Pancreas (tissue), 10 donors: ENCODE results near the gene TMEM256. TPM values are rescaled to one million over a fixed set of nuclear protein-coding genes. Genes with fewer than 3 reads are reported as not detected.

Experiments
- ATAC-seq, 4 donors: fragments of 200-7000 bp; cut with Tn5 transposase; one replicate each; pipeline versions ENCODE4 v1.8.0 to v1.9.1; 2020; ENCODE audit warnings: mild to moderate bottlenecking in 4 of 4, moderate library complexity in 4 of 4
- DNase-seq, 6 donors: peaks; one replicate each; pipeline ENCODE4 v3.0.0-alpha.2; 2020
- FAIRE-seq: peaks from 2 replicates; lab custom pipeline; 2012; peaks lifted over from hg19 to GRCh38; lab: Jason Lieb, UNC
- H3K27ac ChIP-seq, 4 donors: fragments of 200-600 bp; sonication (generic); 1 replicate in 3 of 4; 2 replicates in 1 of 4; pipeline versions ENCODE4 v1.5.0 to v1.8.0; 2020
- H3K27me3 ChIP-seq, 4 donors: fragments of 200-600 bp; one replicate each; pipeline ENCODE4 v1.8.0; 2021
- H3K36me3 ChIP-seq, 3 donors: fragments of 200-600 bp; sonication (generic) in 1 of 3; one replicate each; pipeline versions ENCODE4 v1.5.0 to v1.8.0; 2020 to 2021
- H3K4me1 ChIP-seq, 3 donors: fragments of 200-600 bp; one replicate each; pipeline ENCODE4 v1.8.0; 2021
- H3K4me3 ChIP-seq, 4 donors: fragments of 200-600 bp; sonication (generic) in 2 of 4; one replicate each; pipeline versions ENCODE4 v1.5.0 to v1.8.0; 2020 to 2021
- H3K9me3 ChIP-seq, 4 donors: fragments of 200-600 bp; one replicate each; pipeline ENCODE4 v1.8.0; 2021
- WGBS, 2 donors: extraction: QIAGEN DNeasy Blood & Tissue Kit; methylation state at CpG; one replicate each; pipeline ENCODE4 v1.1.7; 2013; 5-methylcytosine and 5-hydroxymethylcytosine counted together
- intact Hi-C, 3 donors: fragments of 100-400 bp; cut with DNase I; formaldehyde crosslinking; loops; one replicate each; pipeline versions ENCODE4 v1.11.1 to v1.14.2; 2022
- polyA plus RNA-seq, 2 donors: library from polyadenylated mRNA; stranded (reverse); fragments of 200-250 nt; gene quantifications; one replicate each; pipeline ENCODE4 v1.2.3, GENCODE V29; 2013
- total RNA-seq, 6 donors: library from RNA; stranded (reverse); fragmentation: NEBNext Ultra II Directional in 4 of 6; extraction: Animal tissue kit (Norgen Biotek cat#: 25700) in 4 of 6; gene quantifications; one replicate each; pipeline versions ENCODE4 v1.2.1 to v1.2.4, GENCODE V29; 2021 to 2023
- TF ChIP-seq, protein P1 (sequence below), 4 donors: fragments of 200-600 bp; sonication (generic) in 3 of 4; IDR thresholded peaks; one replicate each; pipeline versions ENCODE4 v1.5.0 to v1.8.0; 2021; ENCODE audit warnings: antibody characterized with exemption in 4 of 4
- donor health status: healthy with polysubstance abuse.
- donor health status: DM: no; HTN: no; CAD: no; lungs with moderate emphysema.
- donor health status: DM: no; HTN: no; CAD: no.
- donor health status: control.
- donor health status: control.
- donor health status: Bipolar disorder and iron deficiency.
- donor health status: DM: yes; HTN: yes; CAD: no.
- donor health status: DM: no; HTN: no; CAD: no.
- donor health status: DM: no; HTN: no; CAD: no.
- donor health status: DM: yes; HTN: yes; CAD: no.

Gene TMEM256
- total RNA-seq (10 to 100 TPM; 32.8 to 53.5 (median 43.1) TPM), polyA plus RNA-seq (100 to 1,000 TPM in 1 of 2 donors, 10 to 100 TPM in 1; 88.3 to 119 TPM)

DNA sequence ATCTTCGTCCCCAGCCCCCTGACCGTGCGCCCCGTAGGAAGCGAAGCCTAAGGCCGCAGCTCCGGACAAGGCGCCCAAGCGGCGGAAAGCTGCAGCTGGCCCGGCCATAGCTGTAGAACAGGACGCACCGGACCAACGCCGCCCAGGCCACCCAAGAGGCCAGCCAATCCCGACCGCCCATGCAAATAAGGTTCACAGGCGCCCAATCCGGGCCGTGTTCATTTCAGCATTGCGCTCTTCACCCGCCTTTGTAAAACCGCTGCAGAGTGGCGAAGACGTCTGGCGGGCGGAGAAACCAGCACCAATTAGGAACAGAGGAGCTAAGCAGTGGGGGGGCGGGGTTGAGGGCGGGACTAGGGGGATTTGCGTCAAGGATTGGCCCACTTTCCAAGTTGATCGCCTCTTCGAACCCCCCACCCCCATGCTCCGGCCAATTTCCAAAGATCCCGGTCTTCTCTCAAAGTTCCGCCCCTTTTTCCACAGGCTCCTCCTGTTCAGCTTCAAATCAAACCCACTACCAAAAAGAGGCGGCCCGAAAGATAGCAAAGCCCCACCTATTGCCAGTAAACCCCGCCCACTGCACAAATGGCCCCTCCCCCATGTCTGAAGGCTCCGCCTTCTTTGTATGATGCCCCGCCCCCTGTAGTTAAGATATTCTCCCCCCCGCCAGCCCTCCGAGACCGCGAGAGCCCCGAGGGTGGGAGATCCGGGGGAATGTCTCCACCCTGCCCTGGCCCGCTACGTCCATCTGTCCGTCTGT, at the start of gene TMEM256:
TMEM256 (minus strand) TSS at position 121 of the 760 bp plus-strand sequence; CDS start at position 108, 13 bp downstream.
- intact Hi-C loops = no loop called here
- H3K27ac ChIP-seq = peak within 1 kb of the TSS; percentile 70 to 88 (median 85)
- TF ChIP-seq, protein P1, sequence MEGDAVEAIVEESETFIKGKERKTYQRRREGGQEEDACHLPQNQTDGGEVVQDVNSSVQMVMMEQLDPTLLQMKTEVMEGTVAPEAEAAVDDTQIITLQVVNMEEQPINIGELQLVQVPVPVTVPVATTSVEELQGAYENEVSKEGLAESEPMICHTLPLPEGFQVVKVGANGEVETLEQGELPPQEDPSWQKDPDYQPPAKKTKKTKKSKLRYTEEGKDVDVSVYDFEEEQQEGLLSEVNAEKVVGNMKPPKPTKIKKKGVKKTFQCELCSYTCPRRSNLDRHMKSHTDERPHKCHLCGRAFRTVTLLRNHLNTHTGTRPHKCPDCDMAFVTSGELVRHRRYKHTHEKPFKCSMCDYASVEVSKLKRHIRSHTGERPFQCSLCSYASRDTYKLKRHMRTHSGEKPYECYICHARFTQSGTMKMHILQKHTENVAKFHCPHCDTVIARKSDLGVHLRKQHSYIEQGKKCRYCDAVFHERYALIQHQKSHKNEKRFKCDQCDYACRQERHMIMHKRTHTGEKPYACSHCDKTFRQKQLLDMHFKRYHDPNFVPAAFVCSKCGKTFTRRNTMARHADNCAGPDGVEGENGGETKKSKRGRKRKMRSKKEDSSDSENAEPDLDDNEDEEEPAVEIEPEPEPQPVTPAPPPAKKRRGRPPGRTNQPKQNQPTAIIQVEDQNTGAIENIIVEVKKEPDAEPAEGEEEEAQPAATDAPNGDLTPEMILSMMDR (IDR thresholded peaks at IDR 0.05) = no peak
- WGBS, 2 donors = 0 to 1% methylated on average over 46 to 49 of the region's 49 CpGs
- no peaks in the 10 kb centered on the region for H3K36me3 ChIP-seq
- no peaks in the 10 kb centered on the region for H3K9me3 ChIP-seq
- no peaks in the 10 kb centered on the region for H3K27me3 ChIP-seq
- H3K4me1 ChIP-seq = peaks cover 2 to 10% (median 8%) of the 10 kb centered on the region in 3 donors
- peak within 1 kb of the TSS; percentile 45 to 69 (median 58) for H3K4me3 ChIP-seq
- peak; percentile 90 to 95 (median 92) for ATAC-seq
- peak; percentile 94 to 99 (median 98) for DNase-seq
- FAIRE-seq = peak; percentile 96

DNA sequence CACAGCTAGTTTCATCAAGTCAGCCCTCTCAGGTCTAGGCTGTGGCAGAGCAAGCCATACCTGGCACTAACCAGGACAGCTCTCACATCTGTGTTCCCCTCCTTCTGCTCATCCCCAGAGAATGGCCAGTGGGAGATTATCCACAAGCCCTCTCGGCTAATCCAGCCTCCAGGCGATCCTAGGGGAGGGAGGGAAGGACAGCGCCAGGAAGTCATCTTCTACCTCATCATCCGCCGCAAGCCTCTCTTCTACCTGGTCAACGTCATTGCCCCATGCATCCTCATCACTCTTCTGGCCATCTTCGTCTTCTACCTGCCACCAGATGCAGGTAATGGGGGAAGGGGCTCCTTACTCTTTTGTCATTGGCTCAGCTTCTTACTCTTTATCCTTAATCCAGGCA, 44.6 kb upstream of the TMEM256 start:
- TF ChIP-seq, protein P1 (IDR thresholded peaks at IDR 0.05) = no peak
- intact Hi-C loops = no loop called here

DNA sequence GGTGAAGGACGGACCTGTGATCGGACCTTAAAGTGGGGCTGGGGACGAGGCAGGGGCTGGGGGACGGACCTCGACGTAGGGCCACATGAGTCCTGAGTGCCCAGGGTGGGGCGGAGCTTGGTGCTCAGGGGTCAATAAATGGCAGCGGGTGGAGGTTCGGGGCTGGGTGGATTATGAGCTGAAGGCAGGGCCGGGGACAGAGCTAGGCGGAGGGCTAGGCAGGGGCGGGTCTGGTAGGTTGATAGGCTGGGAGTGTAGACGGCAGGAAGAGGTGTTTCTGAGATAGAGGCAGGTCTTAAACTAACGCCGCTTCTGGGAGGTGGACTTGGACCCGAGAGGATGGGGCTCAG, 41.7 kb upstream of the TMEM256 start:
- ATAC-seq (peak; percentile 53 to 66 (median 62)), DNase-seq (peak in 1 of 6 donors; percentile 69), FAIRE-seq (no peak)
- intact Hi-C loops = no loop called here
- 3 to 4% methylated on average over 16 of the region's 16 CpGs for WGBS, 2 donors
- Histone ChIP-seq H3K4me1 (peaks cover 0 to 7% (median 0%) of the 10 kb centered on the region in 3 donors), H3K27ac (peak overlapping the region in 1 of 4 donors; percentile 29), H3K9me3 (no peaks in the 10 kb centered on the region), H3K4me3 (peak overlapping the region; percentile 18 to 63 (median 58)), H3K36me3 (no peaks in the 10 kb centered on the region), H3K27me3 (no peaks in the 10 kb centered on the region)
- TF ChIP-seq, protein P1 (IDR thresholded peaks at IDR 0.05) = no peak

More for the DNA sequence above, 44.6 kb upstream of the TMEM256 start:
- DNase-seq = no peak
- no peaks in the 10 kb centered on the region for H3K36me3 ChIP-seq
- no peak for FAIRE-seq
- no peak overlapping the region for H3K4me3 ChIP-seq
- peaks cover 0 to 5% (median 0%) of the 10 kb centered on the region in 3 donors for H3K4me1 ChIP-seq
- H3K27ac ChIP-seq = no peak overlapping the region
- WGBS, 2 donors = 91 to 96% methylated on average over 7 of the region's 7 CpGs
- no peak for ATAC-seq
- H3K9me3 ChIP-seq = no peaks in the 10 kb centered on the region
- H3K27me3 ChIP-seq = no peaks in the 10 kb centered on the region

DNA sequence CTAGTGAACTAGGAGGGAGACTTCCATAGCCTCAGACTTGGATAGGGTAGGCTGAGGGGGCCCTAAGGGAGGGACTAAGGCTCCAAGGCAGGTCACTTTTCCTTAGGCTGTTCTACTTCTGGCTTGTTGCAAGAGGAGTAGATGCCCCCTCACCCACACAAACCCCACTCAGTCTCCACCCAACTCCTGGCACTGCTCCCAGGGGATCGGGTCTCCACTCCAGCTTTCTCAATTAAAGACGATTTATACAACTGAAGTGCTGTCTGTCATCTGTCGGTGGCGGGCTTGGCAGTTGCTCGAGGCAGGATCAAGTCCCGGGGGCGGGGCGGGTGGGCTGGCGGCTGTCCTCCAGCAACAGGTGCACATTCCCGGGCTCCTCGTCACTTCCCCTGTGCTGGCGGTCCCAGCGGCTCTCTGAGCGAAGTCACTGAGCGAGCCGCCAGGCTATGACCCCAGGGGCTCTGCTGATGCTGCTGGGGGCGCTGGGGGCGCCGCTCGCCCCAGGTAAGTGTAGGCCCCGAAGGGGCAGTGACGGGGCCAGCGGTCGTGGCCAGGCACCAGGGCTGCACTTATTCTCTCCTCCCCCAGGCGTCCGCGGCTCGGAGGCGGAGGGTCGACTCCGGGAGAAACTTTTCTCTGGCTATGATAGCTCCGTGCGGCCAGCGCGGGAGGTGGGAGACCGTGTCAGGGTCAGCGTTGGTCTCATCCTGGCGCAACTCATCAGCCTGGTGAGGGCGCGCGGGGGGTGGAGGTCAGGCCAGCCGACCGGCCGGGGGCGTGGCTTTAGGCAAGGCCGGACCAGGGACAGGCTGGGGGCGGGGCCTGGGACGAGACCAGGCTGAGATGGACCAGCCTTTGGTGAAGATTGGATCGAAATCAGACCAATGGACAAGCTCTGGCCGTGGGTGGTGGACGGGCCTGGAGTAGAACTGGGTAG, 41.1 kb upstream of the TMEM256 start, which contains the start of gene CHRNB1:
CHRNB1 (plus strand) TSS at position 380 of the 937 bp plus-strand sequence; CDS start at position 447, 67 bp downstream.
- Histone ChIP-seq H3K27me3 (no peaks in the 10 kb centered on the region), H3K4me1 (peaks cover 0 to 11% (median 0%) of the 10 kb centered on the region in 3 donors), H3K36me3 (no peaks in the 10 kb centered on the region), H3K27ac (peak within 1 kb of the TSS; percentile 22 to 64 (median 42)), H3K4me3 (peak within 1 kb of the TSS; percentile 18 to 63 (median 58)), H3K9me3 (no peaks in the 10 kb centered on the region)
- DNase-seq = peak; percentile 80 to 94 (median 88)
- intact Hi-C loops = loop anchor here in 2 of 3 donors (5.0 kb wide), 1 partner anchor 32 kb away; the partner anchor contains the start of gene ZBTB4 (in 2 of the 2)
- peak; percentile 92 to 96 (median 94) for ATAC-seq
- no peak for FAIRE-seq
- WGBS, 2 donors = 4 to 6% methylated on average over 49 to 51 of the region's 51 CpGs
- TF ChIP-seq, protein P1 (IDR thresholded peaks at IDR 0.05) = no peak
